Activated CD4-positive, alpha-beta memory T cell treated with anti-CD3 and anti-CD28 coated beads for 36 hours (primary cell): Measurements from ENCODE around the gene ARPC1A. TPM values are rescaled to one million over a fixed set of nuclear protein-coding genes. Genes with fewer than 3 reads are reported as not detected.

Experiments
- CTCF ChIA-PET: fragments of 350-600 bp; sonication (Branson Sonifier 250); formaldehyde crosslinking; loops from one replicate; lab custom pipeline; 2021; ENCODE audit warnings: antibody characterized with exemption, inconsistent platforms; lab: Charles Lee
- POLR2A ChIA-PET: fragments of 350-600 bp; sonication (Branson Sonifier 250); formaldehyde crosslinking; loops from one replicate; lab custom pipeline; 2021; ENCODE audit warnings: antibody characterized with exemption; lab: Charles Lee
- DNase-seq: peaks from one replicate; pipeline ENCODE4 v3.0.0-alpha.2; 2020
- H3K27ac Mint-ChIP-seq: one replicate; pipeline ENCODE4 v1.8.0; 2021; ENCODE audit warnings: mixed read lengths
- H3K27me3 Mint-ChIP-seq: one replicate; pipeline ENCODE4 v1.8.0; 2021; ENCODE audit warnings: mixed read lengths
- H3K36me3 Mint-ChIP-seq: one replicate; pipeline ENCODE4 v1.8.0; 2021; ENCODE audit warnings: mixed read lengths
- H3K4me1 Mint-ChIP-seq: one replicate; pipeline ENCODE4 v1.8.0; 2021; ENCODE audit warnings: low read depth, mixed read lengths
- H3K4me3 Mint-ChIP-seq: one replicate; pipeline ENCODE4 v1.8.0; 2021; ENCODE audit warnings: mild to moderate bottlenecking, mixed read lengths
- H3K9me3 Mint-ChIP-seq: one replicate; pipeline ENCODE4 v1.8.0; 2021; ENCODE audit warnings: mixed read lengths
- intact Hi-C: fragments of 100-400 bp; cut with micrococcal nuclease; formaldehyde crosslinking; loops from one replicate; pipeline ENCODE4 v1.15.1; 2023
- total RNA-seq, 2 experiments: library from RNA; stranded (reverse); gene quantifications; one replicate each; pipeline ENCODE4 v1.2.3, GENCODE V29; 2021

The ARPC1A gene
- total RNA-seq, 2 experiments from 2014 or later, result 66.9 to 70.0 TPM

GRCh38 chr7:99393355-99394187 lies 67.9 kb downstream of the ARPC1A start:
- Mint-ChIP-seq H3K36me3 (peaks cover 53% of the 10 kb centered on the region), H3K9me3 (no peaks in the 10 kb centered on the region), H3K27ac (peak overlapping the region; percentile 76), H3K4me1 (peaks cover 20% of the 10 kb centered on the region), H3K4me3 (peak overlapping the region; percentile 55), H3K27me3 (no peaks in the 10 kb centered on the region)
- intact Hi-C loops, result loop anchor here (2.0 kb wide), 1 partner anchor 15 kb away; the partner anchor contains the start of genes BUD31 and PDAP1
- ChIA-PET CTCF (no interaction called here), POLR2A (interaction anchor here (0.6 to 2.6 kb wide), 5 partner anchors 9 to 38 kb away, joined by 4 to 7 read pairs (median 6); partner anchors contain the start of gene BUD31)
- no peak for DNase-seq

GRCh38 chr7:99394188-99394502 lies 68.4 kb downstream of the ARPC1A start:
- intact Hi-C loops, result no loop called here
- peaks cover 57% of the 10 kb centered on the region for H3K36me3 Mint-ChIP-seq
- no peaks in the 10 kb centered on the region for H3K9me3 Mint-ChIP-seq
- DNase-seq, result no peak
- no peaks in the 10 kb centered on the region for H3K27me3 Mint-ChIP-seq
- ChIA-PET CTCF (no interaction called here), POLR2A (interaction anchor here (0.6 to 2.6 kb wide), 5 partner anchors 8 to 39 kb away, joined by 4 to 7 read pairs (median 6); partner anchors contain the start of gene BUD31)
- H3K4me1 Mint-ChIP-seq, result peaks cover 20% of the 10 kb centered on the region
- H3K27ac Mint-ChIP-seq, result peak overlapping the region; percentile 49
- H3K4me3 Mint-ChIP-seq, result no peak overlapping the region

- Mint-ChIP-seq H3K27ac (peak overlapping the region; percentile 51), H3K27me3 (no peaks in the 10 kb centered on the region), H3K36me3 (peaks cover 56% of the 10 kb centered on the region), H3K4me3 (no peak overlapping the region), H3K4me1 (peaks cover 20% of the 10 kb centered on the region), H3K9me3 (no peaks in the 10 kb centered on the region)
- intact Hi-C loops, result no loop called here
- ChIA-PET CTCF (no interaction called here), POLR2A (interaction anchor here (0.5 to 2.5 kb wide), 3 partner anchors 10 to 46 kb away, joined by 3 to 8 read pairs (median 7); no protein-coding TSS in a partner anchor)
- DNase-seq, result no peak
Observed at GRCh38 chr7:99395616-99396327, 70.1 kb downstream of the ARPC1A start.

DNA sequence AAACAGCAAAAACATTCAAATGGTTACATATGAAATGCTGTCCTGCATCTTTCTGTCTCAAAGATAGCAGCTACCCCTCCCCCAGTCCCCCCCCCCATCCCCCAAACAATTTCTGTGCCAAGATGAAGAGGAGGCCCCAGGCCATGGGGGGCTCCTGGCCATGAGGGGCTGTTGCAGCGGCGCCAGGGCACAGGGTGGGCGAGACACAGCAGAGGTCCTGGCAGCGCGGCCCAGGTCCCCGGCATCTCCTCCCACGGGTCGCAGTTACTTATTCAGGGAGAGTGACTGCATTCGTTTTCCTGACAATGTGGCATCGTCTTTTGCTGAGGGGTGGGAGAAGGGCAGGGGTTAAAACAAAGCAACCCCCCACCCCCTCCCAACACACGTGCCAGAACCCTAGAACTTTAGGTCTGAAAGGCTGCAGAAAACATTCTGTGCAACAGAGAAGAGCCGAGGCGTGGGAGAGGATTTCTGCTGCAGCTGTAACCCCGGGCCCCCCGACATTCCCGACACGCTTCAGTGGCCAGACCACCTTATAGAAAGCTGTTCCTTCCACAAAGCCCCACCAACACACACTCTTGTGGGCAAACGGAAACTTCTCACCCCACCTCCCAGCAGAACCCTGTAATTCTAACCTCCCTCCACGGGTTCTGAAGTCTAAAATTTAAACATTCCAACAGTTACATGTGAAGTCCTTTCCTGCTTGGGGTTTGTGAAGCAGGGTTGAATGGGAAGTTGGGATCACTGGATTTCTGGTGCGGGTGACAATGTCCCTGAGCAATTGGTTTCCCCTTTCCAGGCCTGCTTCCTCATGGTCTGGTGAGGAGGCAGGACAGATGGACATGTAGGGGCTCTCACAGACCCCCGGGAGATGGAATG lies 71.0 kb downstream of the ARPC1A start:
- Mint-ChIP-seq H3K27me3 (no peaks in the 10 kb centered on the region), H3K27ac (peak overlapping the region; percentile 51), H3K36me3 (peaks cover 58% of the 10 kb centered on the region), H3K9me3 (no peaks in the 10 kb centered on the region), H3K4me3 (no peak overlapping the region), H3K4me1 (peaks cover 20% of the 10 kb centered on the region)
- intact Hi-C loops, result no loop called here
- POLR2A ChIA-PET, result interaction anchor here (0.5 to 2.5 kb wide), 3 partner anchors 10 to 45 kb away, joined by 3 to 8 read pairs (median 7); no protein-coding TSS in a partner anchor
- CTCF ChIA-PET, result no interaction called here
- no peak for DNase-seq

- Mint-ChIP-seq H3K27ac (peak overlapping the region; percentile 50), H3K4me1 (peaks cover 16% of the 10 kb centered on the region), H3K36me3 (peaks cover 57% of the 10 kb centered on the region), H3K4me3 (peak overlapping the region; percentile 1), H3K9me3 (no peaks in the 10 kb centered on the region), H3K27me3 (no peaks in the 10 kb centered on the region)
- ChIA-PET CTCF (no interaction called here), POLR2A (interaction anchor here (2.0 to 2.5 kb wide), 3 partner anchors 9 to 17 kb away, joined by 7 to 8 read pairs (median 7); no protein-coding TSS in a partner anchor)
- no peak for DNase-seq
- intact Hi-C loops, result no loop called here
Observed at GRCh38 chr7:99397297-99397983, 71.7 kb downstream of the ARPC1A start.

GRCh38 chr7:99398891-99399445 lies 73.3 kb downstream of the ARPC1A start:
- POLR2A ChIA-PET, result interaction anchor here (0.6 to 2.7 kb wide), 5 partner anchors 8 to 101 kb away, joined by 3 to 11 read pairs (median 4); partner anchors contain the start of genes BUD31, PDAP1 and ZNF394
- Mint-ChIP-seq H3K4me1 (peaks cover 5% of the 10 kb centered on the region), H3K9me3 (no peaks in the 10 kb centered on the region), H3K36me3 (peaks cover 51% of the 10 kb centered on the region), H3K27me3 (no peaks in the 10 kb centered on the region), H3K4me3 (no peak overlapping the region), H3K27ac (peak overlapping the region; percentile 50)
- intact Hi-C loops, result no loop called here
- CTCF ChIA-PET, result no interaction called here
- no peak for DNase-seq

- peaks cover 50% of the 10 kb centered on the region for H3K36me3 Mint-ChIP-seq
Observed at GRCh38 chr7:99399597-99399996, 73.9 kb downstream of the ARPC1A start.

GRCh38 chr7:99402854-99403253 lies 77.2 kb downstream of the ARPC1A start:
- CTCF ChIA-PET, result no interaction called here
- H3K27me3 Mint-ChIP-seq, result no peaks in the 10 kb centered on the region
- H3K4me3 Mint-ChIP-seq, result no peak overlapping the region
- H3K9me3 Mint-ChIP-seq, result no peaks in the 10 kb centered on the region
- POLR2A ChIA-PET, result interaction anchor here (2.3 kb wide), 1 partner anchor 9 kb away, joined by 7 read pairs; no protein-coding TSS in a partner anchor
- H3K4me1 Mint-ChIP-seq, result peaks cover 26% of the 10 kb centered on the region
- DNase-seq, result no peak
- peaks cover 37% of the 10 kb centered on the region for H3K36me3 Mint-ChIP-seq
- no peak overlapping the region for H3K27ac Mint-ChIP-seq
- intact Hi-C loops, result loop anchor here (10.0 kb wide), 1 partner anchor 152 kb away; the partner anchor contains the start of genes FAM200A and ZNF655

More at GRCh38 chr7:99399597-99399996, 73.9 kb downstream of the ARPC1A start:
- CTCF ChIA-PET, result no interaction called here
- intact Hi-C loops, result no loop called here
- Mint-ChIP-seq H3K4me3 (no peak overlapping the region), H3K9me3 (no peaks in the 10 kb centered on the region), H3K27me3 (no peaks in the 10 kb centered on the region), H3K4me1 (peaks cover 8% of the 10 kb centered on the region), H3K27ac (peak overlapping the region; percentile 50)
- DNase-seq, result no peak
- POLR2A ChIA-PET, result interaction anchor here (0.6 to 2.7 kb wide), 6 partner anchors 8 to 100 kb away, joined by 3 to 11 read pairs (median 4); partner anchors contain the start of genes BUD31, PDAP1 and ZNF394

- no peak overlapping the region for H3K27ac Mint-ChIP-seq
- CTCF ChIA-PET, result no interaction called here
- intact Hi-C loops, result loop anchor here (10.0 kb wide), 1 partner anchor 151 kb away; the partner anchor contains the start of genes FAM200A and ZNF655
- no peak overlapping the region for H3K4me3 Mint-ChIP-seq
- H3K4me1 Mint-ChIP-seq, result peaks cover 24% of the 10 kb centered on the region
- no peaks in the 10 kb centered on the region for H3K9me3 Mint-ChIP-seq
- DNase-seq, result no peak
- POLR2A ChIA-PET, result interaction anchor here (2.3 kb wide), 1 partner anchor 10 kb away, joined by 7 read pairs; no protein-coding TSS in a partner anchor
- H3K27me3 Mint-ChIP-seq, result no peaks in the 10 kb centered on the region
- peaks cover 32% of the 10 kb centered on the region for H3K36me3 Mint-ChIP-seq
Observed at GRCh38 chr7:99403764-99404163, 78.1 kb downstream of the ARPC1A start.

- CTCF ChIA-PET, result interaction anchor here (1.2 kb wide), 1 partner anchor 12 kb away, joined by 3 read pairs; no protein-coding TSS in a partner anchor
- DNase-seq, result no peak
- no peak overlapping the region for H3K4me3 Mint-ChIP-seq
- H3K9me3 Mint-ChIP-seq, result no peaks in the 10 kb centered on the region
- H3K4me1 Mint-ChIP-seq, result peaks cover 24% of the 10 kb centered on the region
- intact Hi-C loops, result loop anchor here (10.0 kb wide), 1 partner anchor 150 kb away; the partner anchor contains the start of genes FAM200A and ZNF655
- POLR2A ChIA-PET, result no interaction called here
- peaks cover 36% of the 10 kb centered on the region for H3K36me3 Mint-ChIP-seq
- H3K27me3 Mint-ChIP-seq, result no peaks in the 10 kb centered on the region
- no peak overlapping the region for H3K27ac Mint-ChIP-seq
Observed at GRCh38 chr7:99404235-99404976, 78.7 kb downstream of the ARPC1A start.
